ENCODE results near the gene RELT. TPM values are rescaled to one million over a fixed set of nuclear protein-coding genes. Genes with fewer than 3 reads are reported as not detected.

RELT gene
- total RNA-seq, 1 experiment from 2014 or later = 13.8 TPM

DNA sequence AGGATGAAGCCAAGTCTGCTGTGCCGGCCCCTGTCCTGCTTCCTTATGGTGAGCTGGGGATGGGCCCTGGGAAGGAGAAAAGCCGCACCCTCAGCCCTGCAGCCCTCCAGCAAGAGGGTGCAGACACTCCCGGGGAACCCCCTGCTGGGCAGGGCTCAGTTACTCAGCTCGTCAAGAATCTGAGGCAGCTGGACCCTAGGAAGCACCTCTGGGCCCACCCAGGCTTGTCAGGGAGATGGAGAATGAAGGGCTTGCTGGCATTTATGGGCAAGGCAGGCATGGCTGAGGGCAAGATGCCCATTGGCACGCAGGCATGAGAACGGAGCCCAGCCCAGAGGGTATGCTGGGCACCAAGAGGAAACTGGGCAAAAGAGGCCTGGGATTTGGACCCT, 12.9 kb downstream of the RELT start:
- ATAC-seq (no peak), DNase-seq (ENCODE audit: low read depth, low spot score) (no peak)
- BruUV-seq (replicated peaks) = no TSS peak
- Histone ChIP-seq H3K27me3 (ENCODE audit: insufficient read depth, low read length) (no peaks in the 10 kb centered on the region), H3K4me3 (replicated peaks in 1 of 2; ENCODE audit: low read depth in 1 of 2, low read length in 2 of 2) (no peak overlapping the region), H4K20me1 (ENCODE audit: insufficient read depth) (no peaks in the 10 kb centered on the region), H3K4me2 (ENCODE audit: low read length) (no peak overlapping the region), H3K79me2 (ENCODE audit: insufficient read depth, low read length) (peaks cover 64% of the 10 kb centered on the region), H3K27ac (ENCODE audit: low read depth, low read length) (no peak overlapping the region; the same call in 1 of the 2 replicates), H3K36me3 (ENCODE audit: control insufficient read depth in 1 of 2, insufficient read depth in 2 of 2, low read length in 2 of 2) (peaks cover 0 to 4% of the 10 kb centered on the region in 2 experiments; a peak in 2 of 4 replicates), H3K9ac (ENCODE audit: low read length) (no peak overlapping the region), H3K9me2 (ENCODE audit: insufficient read depth) (no peaks in the 10 kb centered on the region), H2AFZ (ENCODE audit: low read depth, low read length, poor library complexity, severe bottlenecking) (no peak overlapping the region), H3K4me1 (ENCODE audit: control insufficient read depth in 1 of 2, insufficient read depth in 2 of 2, low read length in 2 of 2) (peaks cover 0 to 24% of the 10 kb centered on the region in 2 experiments; a peak in 2 of 4 replicates), H3K9me3 (ENCODE audit: control insufficient read depth in 1 of 2, insufficient read depth in 1 of 2, low read depth in 1 of 2, low read length in 2 of 2) (no peaks in the 10 kb centered on the region)
- no peak for TF ChIP-seq SP1 (IDR thresholded peaks at IDR 0.05; ENCODE audit: low read depth)
- TF ChIP-seq, protein P1, sequence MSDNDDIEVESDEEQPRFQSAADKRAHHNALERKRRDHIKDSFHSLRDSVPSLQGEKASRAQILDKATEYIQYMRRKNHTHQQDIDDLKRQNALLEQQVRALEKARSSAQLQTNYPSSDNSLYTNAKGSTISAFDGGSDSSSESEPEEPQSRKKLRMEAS (IDR thresholded peaks at IDR 0.05) = no peak
- TF ChIP-seq POLR2A (IDR thresholded peaks at IDR 0.05; ENCODE audit: borderline replicate concordance, extremely low read depth, insufficient read depth, insufficient read length) = no peak
- no peak for TF ChIP-seq POLR2AphosphoS5 (IDR thresholded peaks at IDR 0.05; ENCODE audit: low read depth, low read length)
- no peak for TF ChIP-seq CEBPB (IDR thresholded peaks at IDR 0.05; ENCODE audit: low read depth)
- TF ChIP-seq, protein P2, sequence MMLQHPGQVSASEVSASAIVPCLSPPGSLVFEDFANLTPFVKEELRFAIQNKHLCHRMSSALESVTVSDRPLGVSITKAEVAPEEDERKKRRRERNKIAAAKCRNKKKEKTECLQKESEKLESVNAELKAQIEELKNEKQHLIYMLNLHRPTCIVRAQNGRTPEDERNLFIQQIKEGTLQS (IDR thresholded peaks at IDR 0.05) = no peak
- TF ChIP-seq RAD21 (IDR thresholded peaks at IDR 0.05; ENCODE audit: low read depth) = no peak
- TF ChIP-seq EZH2phosphoT487 (IDR thresholded peaks at IDR 0.05; ENCODE audit: borderline replicate concordance) = no peak
- TF ChIP-seq JUND (IDR thresholded peaks at IDR 0.05) = no peak
- TF ChIP-seq, protein P3, sequence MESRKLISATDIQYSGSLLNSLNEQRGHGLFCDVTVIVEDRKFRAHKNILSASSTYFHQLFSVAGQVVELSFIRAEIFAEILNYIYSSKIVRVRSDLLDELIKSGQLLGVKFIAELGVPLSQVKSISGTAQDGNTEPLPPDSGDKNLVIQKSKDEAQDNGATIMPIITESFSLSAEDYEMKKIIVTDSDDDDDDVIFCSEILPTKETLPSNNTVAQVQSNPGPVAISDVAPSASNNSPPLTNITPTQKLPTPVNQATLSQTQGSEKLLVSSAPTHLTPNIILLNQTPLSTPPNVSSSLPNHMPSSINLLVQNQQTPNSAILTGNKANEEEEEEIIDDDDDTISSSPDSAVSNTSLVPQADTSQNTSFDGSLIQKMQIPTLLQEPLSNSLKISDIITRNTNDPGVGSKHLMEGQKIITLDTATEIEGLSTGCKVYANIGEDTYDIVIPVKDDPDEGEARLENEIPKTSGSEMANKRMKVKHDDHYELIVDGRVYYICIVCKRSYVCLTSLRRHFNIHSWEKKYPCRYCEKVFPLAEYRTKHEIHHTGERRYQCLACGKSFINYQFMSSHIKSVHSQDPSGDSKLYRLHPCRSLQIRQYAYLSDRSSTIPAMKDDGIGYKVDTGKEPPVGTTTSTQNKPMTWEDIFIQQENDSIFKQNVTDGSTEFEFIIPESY (IDR thresholded peaks at IDR 0.05; ENCODE audit: extremely low read depth, insufficient replicate concordance, low read length) = no peak
- TF ChIP-seq TCF7L2 (IDR thresholded peaks at IDR 0.05; ENCODE audit: borderline replicate concordance, extremely low read depth, insufficient read depth, insufficient read length) = no peak
- no peak for TF ChIP-seq SRF (IDR thresholded peaks at IDR 0.05; ENCODE audit: low read depth)
- TF ChIP-seq ZFX (IDR thresholded peaks at IDR 0.05) = no peak
- TF ChIP-seq SIN3A (IDR thresholded peaks at IDR 0.05; ENCODE audit: low read depth) = no peak
- no peak for TF ChIP-seq YY1 (IDR thresholded peaks at IDR 0.05; ENCODE audit: extremely low read depth, insufficient replicate concordance, low read depth, low read length)
- TF ChIP-seq, protein P4, sequence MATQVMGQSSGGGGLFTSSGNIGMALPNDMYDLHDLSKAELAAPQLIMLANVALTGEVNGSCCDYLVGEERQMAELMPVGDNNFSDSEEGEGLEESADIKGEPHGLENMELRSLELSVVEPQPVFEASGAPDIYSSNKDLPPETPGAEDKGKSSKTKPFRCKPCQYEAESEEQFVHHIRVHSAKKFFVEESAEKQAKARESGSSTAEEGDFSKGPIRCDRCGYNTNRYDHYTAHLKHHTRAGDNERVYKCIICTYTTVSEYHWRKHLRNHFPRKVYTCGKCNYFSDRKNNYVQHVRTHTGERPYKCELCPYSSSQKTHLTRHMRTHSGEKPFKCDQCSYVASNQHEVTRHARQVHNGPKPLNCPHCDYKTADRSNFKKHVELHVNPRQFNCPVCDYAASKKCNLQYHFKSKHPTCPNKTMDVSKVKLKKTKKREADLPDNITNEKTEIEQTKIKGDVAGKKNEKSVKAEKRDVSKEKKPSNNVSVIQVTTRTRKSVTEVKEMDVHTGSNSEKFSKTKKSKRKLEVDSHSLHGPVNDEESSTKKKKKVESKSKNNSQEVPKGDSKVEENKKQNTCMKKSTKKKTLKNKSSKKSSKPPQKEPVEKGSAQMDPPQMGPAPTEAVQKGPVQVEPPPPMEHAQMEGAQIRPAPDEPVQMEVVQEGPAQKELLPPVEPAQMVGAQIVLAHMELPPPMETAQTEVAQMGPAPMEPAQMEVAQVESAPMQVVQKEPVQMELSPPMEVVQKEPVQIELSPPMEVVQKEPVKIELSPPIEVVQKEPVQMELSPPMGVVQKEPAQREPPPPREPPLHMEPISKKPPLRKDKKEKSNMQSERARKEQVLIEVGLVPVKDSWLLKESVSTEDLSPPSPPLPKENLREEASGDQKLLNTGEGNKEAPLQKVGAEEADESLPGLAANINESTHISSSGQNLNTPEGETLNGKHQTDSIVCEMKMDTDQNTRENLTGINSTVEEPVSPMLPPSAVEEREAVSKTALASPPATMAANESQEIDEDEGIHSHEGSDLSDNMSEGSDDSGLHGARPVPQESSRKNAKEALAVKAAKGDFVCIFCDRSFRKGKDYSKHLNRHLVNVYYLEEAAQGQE (IDR thresholded peaks at IDR 0.05; ENCODE audit: low read depth) = no peak
- TF ChIP-seq EZH2 (IDR thresholded peaks at IDR 0.05) = no peak
- TF ChIP-seq EGR1 (IDR thresholded peaks at IDR 0.05; ENCODE audit: low read depth) = no peak
- TF ChIP-seq ELF1 (IDR thresholded peaks at IDR 0.05; ENCODE audit: borderline replicate concordance, low read depth) = no peak
- ChIA-PET RAD21 (ENCODE audit: low non-redundant PET in 1 of 2, low total read pairs in 2 of 2, uncharacterized antibody in 2 of 2, unreplicated experiment in 2 of 2) (no interaction called here), POLR2A (no interaction called here), CTCF (no interaction called here)
- intact Hi-C loops (cut with micrococcal nuclease) = no loop called here
